ENCODE results near the gene STK39. TPM values are rescaled to one million over a fixed set of nuclear protein-coding genes. Genes with fewer than 3 reads are reported as not detected.

Gene STK39
- total RNA-seq, 1 experiment from 2014 or later, result 22.5 TPM

GRCh38 chr2:168184681-168185513 is 62.5 kb downstream of the STK39 start:
- DNase-seq (ENCODE audit: low read depth), result no peak

- DNase-seq (ENCODE audit: low read depth), result no peak
These were observed 63.9 kb downstream of the STK39 start for GRCh38 chr2:168183308-168183997.

- DNase-seq (ENCODE audit: low read depth), result no peak
These were observed 64.7 kb downstream of the STK39 start for GRCh38 chr2:168182550-168183249.

- DNase-seq (ENCODE audit: low read depth), result no peak
These were observed 65.6 kb downstream of the STK39 start for GRCh38 chr2:168181825-168182224.

- DNase-seq (ENCODE audit: low read depth), result no peak
These were observed 66.5 kb downstream of the STK39 start for GRCh38 chr2:168180914-168181313.

GRCh38 chr2:168180483-168180882 is 66.9 kb downstream of the STK39 start:
- no peak for DNase-seq (ENCODE audit: low read depth)

- no peak for DNase-seq (ENCODE audit: low read depth)
These were observed 67.8 kb downstream of the STK39 start for GRCh38 chr2:168179592-168179991.

- no peak for DNase-seq (ENCODE audit: low read depth)
These were observed 68.7 kb downstream of the STK39 start for GRCh38 chr2:168178520-168179324.

GRCh38 chr2:168176402-168176801 is 71.0 kb downstream of the STK39 start:
- no peak for DNase-seq (ENCODE audit: low read depth)

GRCh38 chr2:168175469-168175868 is 71.9 kb downstream of the STK39 start:
- DNase-seq (ENCODE audit: low read depth), result no peak

- no peak for DNase-seq (ENCODE audit: low read depth)
These were observed 72.6 kb downstream of the STK39 start for GRCh38 chr2:168174756-168175155.

- DNase-seq (ENCODE audit: low read depth), result no peak
These were observed 75.3 kb downstream of the STK39 start for GRCh38 chr2:168172071-168172470.

GRCh38 chr2:168171059-168171762 is 76.2 kb downstream of the STK39 start:
- no peak for DNase-seq (ENCODE audit: low read depth)

GRCh38 chr2:168169097-168169745 is 78.2 kb downstream of the STK39 start:
- no peak for DNase-seq (ENCODE audit: low read depth)

GRCh38 chr2:168167511-168168263 is 79.7 kb downstream of the STK39 start:
- DNase-seq (ENCODE audit: low read depth), result no peak

GRCh38 chr2:168166902-168167510 is 80.4 kb downstream of the STK39 start:
- DNase-seq (ENCODE audit: low read depth), result peak; percentile 21

GRCh38 chr2:168165985-168166901 is 81.2 kb downstream of the STK39 start:
- no peak for DNase-seq (ENCODE audit: low read depth)

- DNase-seq (ENCODE audit: low read depth), result no peak
These were observed 82.0 kb downstream of the STK39 start for GRCh38 chr2:168165397-168165796.
